ENCODE measurements around the gene TCL1B.

The TCL1B gene

DNA sequence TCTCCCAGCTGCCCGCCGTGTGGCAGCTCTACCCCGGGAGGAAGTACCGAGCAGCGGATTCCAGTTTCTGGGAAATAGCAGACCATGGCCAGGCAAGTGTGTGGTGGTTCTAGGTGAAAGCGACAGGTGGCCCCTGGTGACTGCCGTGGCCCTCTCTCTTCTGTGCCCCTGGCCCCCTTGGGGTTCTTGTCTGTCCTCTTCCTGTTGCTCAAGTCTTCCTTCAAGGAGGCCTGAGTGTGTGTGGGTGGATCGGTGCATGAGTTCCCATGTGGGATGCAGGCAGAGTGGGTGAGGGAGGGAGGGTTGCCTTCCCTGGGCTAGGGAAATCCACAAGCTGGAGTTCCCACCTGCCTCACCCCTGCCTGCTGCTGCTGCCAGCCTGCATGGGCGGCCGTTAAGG is 4.6 kb downstream of the TCL1B start:
- TF ChIP-seq, protein P1, sequence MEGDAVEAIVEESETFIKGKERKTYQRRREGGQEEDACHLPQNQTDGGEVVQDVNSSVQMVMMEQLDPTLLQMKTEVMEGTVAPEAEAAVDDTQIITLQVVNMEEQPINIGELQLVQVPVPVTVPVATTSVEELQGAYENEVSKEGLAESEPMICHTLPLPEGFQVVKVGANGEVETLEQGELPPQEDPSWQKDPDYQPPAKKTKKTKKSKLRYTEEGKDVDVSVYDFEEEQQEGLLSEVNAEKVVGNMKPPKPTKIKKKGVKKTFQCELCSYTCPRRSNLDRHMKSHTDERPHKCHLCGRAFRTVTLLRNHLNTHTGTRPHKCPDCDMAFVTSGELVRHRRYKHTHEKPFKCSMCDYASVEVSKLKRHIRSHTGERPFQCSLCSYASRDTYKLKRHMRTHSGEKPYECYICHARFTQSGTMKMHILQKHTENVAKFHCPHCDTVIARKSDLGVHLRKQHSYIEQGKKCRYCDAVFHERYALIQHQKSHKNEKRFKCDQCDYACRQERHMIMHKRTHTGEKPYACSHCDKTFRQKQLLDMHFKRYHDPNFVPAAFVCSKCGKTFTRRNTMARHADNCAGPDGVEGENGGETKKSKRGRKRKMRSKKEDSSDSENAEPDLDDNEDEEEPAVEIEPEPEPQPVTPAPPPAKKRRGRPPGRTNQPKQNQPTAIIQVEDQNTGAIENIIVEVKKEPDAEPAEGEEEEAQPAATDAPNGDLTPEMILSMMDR (IDR thresholded peaks at IDR 0.05; ENCODE audit: low read depth, low read length), result no peak
- in situ Hi-C loops (cut with HindIII; ENCODE audit: low sequenced_read_pairs), result no loop called here
- DNase-seq (ENCODE audit: low read depth, low spot score), result no peak
- H3K4me3 ChIP-seq (ENCODE audit: low read depth, low read length), result no peak overlapping the region

DNA sequence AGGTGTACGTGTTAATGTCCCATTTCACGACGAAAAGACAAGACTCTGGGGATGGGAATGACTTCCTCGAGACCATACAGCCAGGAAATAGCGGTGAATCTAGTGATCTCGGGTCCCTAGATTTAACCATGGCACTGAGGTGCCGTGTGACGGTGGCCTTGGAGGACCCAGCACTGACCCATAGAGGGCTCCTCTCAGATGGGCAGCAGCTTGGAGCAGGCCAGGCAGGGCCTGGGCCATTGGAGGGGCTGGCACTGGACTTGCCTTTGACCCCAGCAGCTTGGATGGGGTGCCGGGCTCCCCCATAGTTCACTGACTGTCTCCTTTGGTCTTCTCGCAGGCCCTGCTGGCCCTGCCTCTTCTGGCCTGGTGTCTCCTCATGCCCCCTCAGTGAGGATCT is 5.4 kb downstream of the TCL1B start:
- in situ Hi-C loops (cut with HindIII; ENCODE audit: low sequenced_read_pairs), result no loop called here

DNA sequence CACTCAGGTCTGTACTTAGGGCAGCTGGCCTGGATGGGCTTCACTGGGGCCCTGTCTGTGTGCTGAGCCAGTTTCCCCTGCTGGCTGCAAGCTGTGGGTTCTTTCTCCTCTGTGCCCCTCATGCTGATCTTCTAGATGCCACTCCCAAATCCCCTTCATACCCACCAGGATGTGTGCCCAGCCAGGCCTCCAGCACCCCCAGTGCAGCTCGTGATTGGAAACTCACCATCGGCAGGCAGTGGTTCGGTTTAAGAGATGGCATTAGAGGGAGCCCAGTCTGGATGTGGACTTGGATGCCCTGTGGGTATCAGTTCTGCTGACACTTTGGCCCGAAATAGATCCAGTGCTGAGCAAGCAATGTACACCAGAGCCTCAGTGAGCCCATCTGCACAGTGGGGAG is 5.9 kb downstream of the TCL1B start:
- no peak for DNase-seq (ENCODE audit: low read depth, low spot score)
- no peak overlapping the region for H3K4me3 ChIP-seq (ENCODE audit: low read depth, low read length)
- TF ChIP-seq, protein P1 (IDR thresholded peaks at IDR 0.05; ENCODE audit: low read depth, low read length), result no peak
- in situ Hi-C loops (cut with HindIII; ENCODE audit: low sequenced_read_pairs), result no loop called here

More for the DNA sequence above, 5.4 kb downstream of the TCL1B start:
- TF ChIP-seq, protein P1 (IDR thresholded peaks at IDR 0.05; ENCODE audit: low read depth, low read length), result no peak
- no peak overlapping the region for H3K4me3 ChIP-seq (ENCODE audit: low read depth, low read length)
- no peak for DNase-seq (ENCODE audit: low read depth, low spot score)

GRCh38 chr14:95695051-95695450 is 8.8 kb downstream of the TCL1B start:
- TF ChIP-seq, protein P1 (IDR thresholded peaks at IDR 0.05; ENCODE audit: low read depth, low read length), result no peak
- DNase-seq (ENCODE audit: low read depth, low spot score), result no peak
- in situ Hi-C loops (cut with HindIII; ENCODE audit: low sequenced_read_pairs), result no loop called here
- no peak overlapping the region for H3K4me3 ChIP-seq (ENCODE audit: low read depth, low read length)

DNA sequence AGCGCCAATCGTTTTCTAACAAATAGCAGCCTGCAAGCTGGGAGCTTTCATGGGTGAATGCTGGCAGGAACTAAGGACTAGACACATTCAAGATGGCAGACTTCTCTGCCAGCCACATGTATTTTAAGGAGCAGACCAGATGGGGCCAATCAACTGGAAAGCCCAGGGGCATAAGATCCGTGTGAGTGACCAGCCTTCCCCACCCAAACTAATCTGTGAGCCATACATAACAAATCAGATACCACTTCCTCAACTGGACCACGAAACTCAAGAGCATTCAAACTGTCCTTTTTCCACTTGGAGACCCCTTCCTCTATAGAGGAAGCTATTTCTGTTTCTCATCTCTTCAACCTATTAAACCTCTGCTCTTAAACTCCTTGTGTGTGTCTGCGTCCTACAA is 9.7 kb downstream of the TCL1B start:
- TF ChIP-seq, protein P1 (IDR thresholded peaks at IDR 0.05; ENCODE audit: low read depth, low read length), result no peak
- in situ Hi-C loops (cut with HindIII; ENCODE audit: low sequenced_read_pairs), result no loop called here
- DNase-seq (ENCODE audit: low read depth, low spot score), result no peak
- no peak overlapping the region for H3K4me3 ChIP-seq (ENCODE audit: low read depth, low read length)

GRCh38 chr14:95696741-95697140 is 10.5 kb downstream of the TCL1B start:
- no peak overlapping the region for H3K4me3 ChIP-seq (ENCODE audit: low read depth, low read length)
- peak; percentile 22 for DNase-seq (ENCODE audit: low read depth, low spot score)
- in situ Hi-C loops (cut with HindIII; ENCODE audit: low sequenced_read_pairs), result no loop called here
- TF ChIP-seq, protein P1 (IDR thresholded peaks at IDR 0.05; ENCODE audit: low read depth, low read length), result no peak

DNA sequence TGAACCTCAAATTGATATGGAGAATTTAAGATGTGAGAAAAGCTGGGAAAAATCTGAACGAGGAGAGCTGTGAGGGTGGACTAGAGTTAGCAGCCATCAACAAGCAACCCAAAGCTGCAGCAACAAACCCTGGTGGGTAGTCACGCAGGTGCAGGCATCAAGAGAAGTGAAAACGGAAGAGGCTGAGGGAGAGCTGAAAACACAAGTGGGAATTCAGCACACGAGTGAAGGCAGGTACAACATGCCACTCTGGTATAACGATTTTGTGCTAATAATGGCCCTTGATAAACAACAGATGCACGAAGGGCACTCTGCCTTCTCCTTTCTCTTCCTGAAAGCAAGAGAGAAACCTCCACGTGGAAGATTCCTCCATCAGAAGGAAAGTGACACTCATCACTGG is 11.5 kb downstream of the TCL1B start:
- TF ChIP-seq, protein P1 (IDR thresholded peaks at IDR 0.05; ENCODE audit: low read depth, low read length), result no peak
- in situ Hi-C loops (cut with HindIII; ENCODE audit: low sequenced_read_pairs), result no loop called here
- no peak overlapping the region for H3K4me3 ChIP-seq (ENCODE audit: low read depth, low read length)
- no peak for DNase-seq (ENCODE audit: low read depth, low spot score)
